OCI-LY7 (cell line): ENCODE data around the gene ATP5F1D. TPM values are rescaled to one million over a fixed set of nuclear protein-coding genes. Genes with fewer than 3 reads are reported as not detected.

Experiments used
- BruUV-seq: library from RNA; stranded (reverse); fragments of 400-500 nt; replicated peaks from 2 replicates; lab custom pipeline; 2021; lab: Mats Ljungman, UMichigan
- CTCF ChIA-PET: fragments of 300-600 bp; sonication (Branson Sonifier 250); formaldehyde crosslinking; loops from one replicate; lab custom pipeline; 2022; ENCODE audit warnings: antibody characterized with exemption; ENCODE audit not compliant: unreplicated experiment; lab: Charles Lee
- POLR2A ChIA-PET: fragments of 300-600 bp; sonication (Branson Sonifier 250); formaldehyde crosslinking; loops from one replicate; lab custom pipeline; 2022; ENCODE audit warnings: antibody characterized with exemption; lab: Charles Lee
- DNase-seq: peaks from one replicate; pipeline ENCODE4 v3.0.0-alpha.2; 2015; ENCODE audit warnings: low spot score
- H2AFZ ChIP-seq: fragments of 200-600 bp; sonication (generic), shearing (Covaris generic); 2 replicates; pipeline ENCODE4 v1.6.1; 2014; ENCODE audit warnings: mild to moderate bottlenecking, antibody characterized with exemption, low read length, moderate library complexity
- H3K27ac ChIP-seq: fragments of 200-600 bp; sonication (generic); 2 replicates; pipeline ENCODE4 v1.5.1; 2014; ENCODE audit warnings: mixed run types, low read depth, mild to moderate bottlenecking, moderate library complexity, low read length, inconsistent platforms; ENCODE audit not compliant: poor library complexity, severe bottlenecking
- H3K36me3 ChIP-seq: fragments of 200-600 bp; sonication (generic); 2 replicates; pipeline ENCODE4 v1.6.1; 2014; ENCODE audit warnings: mild to moderate bottlenecking, antibody characterized with exemption, low read length, moderate library complexity, mixed read lengths; ENCODE audit not compliant: insufficient read depth
- H3K4me1 ChIP-seq: fragments of 200-600 bp; sonication (generic); 2 replicates; pipeline ENCODE4 v1.5.1; 2014; ENCODE audit warnings: mild to moderate bottlenecking, low read length; ENCODE audit not compliant: insufficient read depth, poor library complexity, severe bottlenecking
- H3K4me2 ChIP-seq: fragments of 200-600 bp; sonication (generic); 2 replicates; pipeline ENCODE4 v1.6.1; 2014; ENCODE audit warnings: mild to moderate bottlenecking, low read length
- H3K4me3 ChIP-seq: fragments of 200-600 bp; sonication (generic); 2 replicates; pipeline ENCODE4 v1.5.1; 2014; ENCODE audit warnings: mild to moderate bottlenecking, low read depth, low read length; ENCODE audit not compliant: poor library complexity, severe bottlenecking
- H3K79me2 ChIP-seq: fragments of 200-600 bp; sonication (generic); 2 replicates; pipeline ENCODE4 v1.6.1; 2016; ENCODE audit warnings: low read depth, mild to moderate bottlenecking, low read length, moderate library complexity, mixed read lengths; ENCODE audit not compliant: insufficient read depth
- H3K9me2 ChIP-seq: fragments of 200-600 bp; sonication (generic); 2 replicates; pipeline ENCODE4 v1.6.1; 2016; ENCODE audit warnings: mild to moderate bottlenecking, low read length, mixed read lengths; ENCODE audit not compliant: insufficient read depth
- H3K9me3 ChIP-seq: fragments of 200-600 bp; sonication (generic); 2 replicates; pipeline ENCODE4 v1.6.1; 2014; ENCODE audit warnings: mild to moderate bottlenecking, mixed run types, low read length, mixed read lengths
- H4K20me1 ChIP-seq: fragments of 200-600 bp; sonication (generic); 2 replicates; pipeline ENCODE4 v1.6.1; 2014; ENCODE audit warnings: mild to moderate bottlenecking, antibody characterized with exemption, low read length, moderate library complexity, mixed read lengths; ENCODE audit not compliant: insufficient read depth
- EZH2phosphoT487 ChIP-seq: fragments of 200-600 bp; sonication (generic); IDR thresholded peaks from 2 replicates; pipeline ENCODE4 v1.6.1; 2018; ENCODE audit warnings: low read depth, borderline replicate concordance, mild to moderate bottlenecking, mixed run types, antibody characterized with exemption, low read length, moderate library complexity, mixed read lengths
- intact Hi-C: fragments of 100-400 bp; cut with micrococcal nuclease; formaldehyde crosslinking; loops from one replicate; pipeline ENCODE4 v1.10.0; 2022; ENCODE audit not compliant: unreplicated experiment
- total RNA-seq, 2 experiments: library from RNA; depleted of rRNA in 1 of 2; stranded (reverse); fragments of >200 nt in 1 of 2; shearing (Covaris generic) in 1 of 2; gene quantifications; 2 replicates each; pipeline ENCODE4 v1.2.3, GENCODE V29; 2014 to 2022
- TF ChIP-seq, protein P1 (sequence below): fragments of 200-600 bp; sonication (generic); conservative IDR thresholded peaks from 2 replicates; pipeline ENCODE4 v1.5.1; 2014; ENCODE audit warnings: mild to moderate bottlenecking, antibody characterized with exemption, low read length, moderate library complexity, mixed read lengths

The ATP5F1D gene
- total RNA-seq, 2 experiments from 2014 or later, result 51.8 to 266 TPM

DNA sequence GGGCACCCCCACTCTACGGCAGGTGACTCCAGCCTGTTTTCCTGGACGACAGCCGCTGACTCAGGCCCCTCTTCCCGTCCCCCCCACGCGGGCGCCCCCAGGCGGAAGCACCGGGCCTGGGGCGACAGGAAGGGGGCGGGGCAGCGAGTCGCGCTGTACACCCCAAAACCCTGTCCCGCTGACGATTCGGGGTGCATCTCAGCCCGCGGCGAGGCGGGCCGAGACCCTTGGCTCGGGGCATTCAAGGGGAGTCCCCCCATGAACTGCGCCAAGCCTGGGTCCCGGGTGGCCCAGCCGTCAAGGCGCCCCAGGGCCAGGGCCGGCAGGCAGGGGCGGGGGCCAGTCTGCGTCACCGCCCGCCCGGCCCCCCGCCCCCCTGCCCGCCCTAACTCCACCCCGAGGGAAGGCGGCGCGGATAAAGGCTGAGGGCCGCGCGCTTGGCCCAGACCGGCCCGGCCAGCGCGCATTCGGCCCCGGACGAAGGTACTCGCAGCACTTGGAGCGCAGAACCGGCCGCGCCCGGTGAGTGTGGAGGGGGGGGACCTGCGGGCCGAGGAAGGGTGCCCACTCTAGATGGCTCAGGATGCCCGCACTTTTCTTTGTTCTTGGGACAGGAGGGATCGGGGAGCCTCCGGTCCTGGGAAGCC is 6.7 kb downstream of the ATP5F1D start, which contains the start of gene MIDN:
TSS of gene MIDN (plus strand) at position 445 of the 647 bp plus-strand sequence. CDS start 1,714 bp downstream, outside the sequence.
- no peaks in the 10 kb centered on the region for H3K9me3 ChIP-seq
- BruUV-seq, result no TSS peak
- H3K79me2 ChIP-seq, result peaks cover 31% of the 10 kb centered on the region; the same call in 1 of the 2 replicates
- peak; percentile 72 for DNase-seq
- intact Hi-C loops, result no loop called here
- ChIA-PET CTCF (no interaction called here), POLR2A (no interaction called here)
- no peak within 1 kb of the TSS for H2AFZ ChIP-seq
- H4K20me1 ChIP-seq, result 0 out of 2 replicates have a peak, but pooled peaks cover 1% of the 10 kb centered on the region
- H3K36me3 ChIP-seq, result peaks cover 54% of the 10 kb centered on the region
- peak within 1 kb of the TSS; percentile 74 for H3K4me3 ChIP-seq
- no peaks in the 10 kb centered on the region for H3K9me2 ChIP-seq
- H3K4me2 ChIP-seq, result peak within 1 kb of the TSS; percentile 92
- TF ChIP-seq EZH2phosphoT487, result no peak
- TF ChIP-seq, protein P1, sequence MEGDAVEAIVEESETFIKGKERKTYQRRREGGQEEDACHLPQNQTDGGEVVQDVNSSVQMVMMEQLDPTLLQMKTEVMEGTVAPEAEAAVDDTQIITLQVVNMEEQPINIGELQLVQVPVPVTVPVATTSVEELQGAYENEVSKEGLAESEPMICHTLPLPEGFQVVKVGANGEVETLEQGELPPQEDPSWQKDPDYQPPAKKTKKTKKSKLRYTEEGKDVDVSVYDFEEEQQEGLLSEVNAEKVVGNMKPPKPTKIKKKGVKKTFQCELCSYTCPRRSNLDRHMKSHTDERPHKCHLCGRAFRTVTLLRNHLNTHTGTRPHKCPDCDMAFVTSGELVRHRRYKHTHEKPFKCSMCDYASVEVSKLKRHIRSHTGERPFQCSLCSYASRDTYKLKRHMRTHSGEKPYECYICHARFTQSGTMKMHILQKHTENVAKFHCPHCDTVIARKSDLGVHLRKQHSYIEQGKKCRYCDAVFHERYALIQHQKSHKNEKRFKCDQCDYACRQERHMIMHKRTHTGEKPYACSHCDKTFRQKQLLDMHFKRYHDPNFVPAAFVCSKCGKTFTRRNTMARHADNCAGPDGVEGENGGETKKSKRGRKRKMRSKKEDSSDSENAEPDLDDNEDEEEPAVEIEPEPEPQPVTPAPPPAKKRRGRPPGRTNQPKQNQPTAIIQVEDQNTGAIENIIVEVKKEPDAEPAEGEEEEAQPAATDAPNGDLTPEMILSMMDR, result peak; percentile 70
- H3K4me1 ChIP-seq, result peaks cover 51% of the 10 kb centered on the region
- H3K27ac ChIP-seq, result peak within 1 kb of the TSS; percentile 73

DNA sequence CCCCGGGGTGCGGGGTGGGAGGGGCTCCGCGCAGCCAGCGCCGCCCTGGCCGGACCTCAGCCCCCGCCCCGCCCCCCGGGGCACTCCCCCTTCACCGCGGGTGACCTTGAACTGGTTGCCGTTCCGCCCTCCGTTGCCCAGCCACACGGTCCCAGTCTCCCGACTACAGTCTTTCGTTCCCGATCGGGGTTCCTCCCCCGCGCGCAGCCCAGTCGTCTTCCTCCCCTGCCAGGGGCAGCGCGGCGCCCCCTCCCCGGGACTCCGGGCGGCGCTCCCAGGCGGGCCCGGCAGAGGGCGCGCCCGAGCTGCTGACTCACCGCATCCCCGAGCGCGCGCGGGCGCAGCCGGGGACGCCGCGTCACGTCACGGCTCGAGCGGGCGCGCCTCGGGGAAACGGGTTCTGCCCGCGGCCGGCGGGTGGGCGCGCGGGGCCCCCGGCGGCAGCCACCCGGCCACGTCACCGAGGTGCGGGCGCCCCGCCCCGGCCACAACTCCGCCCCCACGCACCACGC is 7.3 kb downstream of the ATP5F1D start:
- DNase-seq, result peak; percentile 82
- H2AFZ ChIP-seq, result no peak overlapping the region
- ChIA-PET POLR2A (no interaction called here), CTCF (no interaction called here)
- H3K4me3 ChIP-seq, result peak overlapping the region; percentile 74
- H4K20me1 ChIP-seq, result 0 out of 2 replicates have a peak, but pooled peaks cover 7% of the 10 kb centered on the region
- peaks cover 54% of the 10 kb centered on the region for H3K36me3 ChIP-seq
- H3K9me3 ChIP-seq, result no peaks in the 10 kb centered on the region
- peaks cover 36% of the 10 kb centered on the region; the same call in 1 of the 2 replicates for H3K79me2 ChIP-seq
- H3K27ac ChIP-seq, result peak overlapping the region; percentile 73
- BruUV-seq, result no TSS peak
- no peak for TF ChIP-seq EZH2phosphoT487
- TF ChIP-seq, protein P1, result peak; percentile 78
- intact Hi-C loops, result loop anchor here (1.0 kb wide), 1 partner anchor 17 kb away; no protein-coding TSS in a partner anchor
- H3K4me2 ChIP-seq, result peak overlapping the region; percentile 92
- H3K9me2 ChIP-seq, result no peaks in the 10 kb centered on the region
- H3K4me1 ChIP-seq, result peaks cover 51% of the 10 kb centered on the region
